NT2/D1 (cell line): Measurements from ENCODE around the gene TLK1.
"Not testable (repeated sequence)": the region's sequence is repeated elsewhere in the genome, so short reads cannot be mapped to it uniquely, and the experiment has no call there.

ENCODE experiments used
- SUZ12 ChIP-seq: IDR thresholded peaks from 2 replicates; pipeline ENCODE4 v1.6.1; 2011; ENCODE audit not compliant: insufficient read length, insufficient read depth; ENCODE audit errors: extremely low read depth
- YY1 ChIP-seq: IDR thresholded peaks from 2 replicates; pipeline ENCODE4 v1.6.1; 2011; ENCODE audit not compliant: insufficient read length, insufficient read depth

- TF ChIP-seq SUZ12, YY1: not testable (repeated sequence)
Measured at GRCh38 chr2:171076422-171076821, 84.3 kb downstream of the TLK1 start.
